Thyroid gland (tissue), 4 donors: ENCODE measurements around the gene ARRDC5.

ENCODE experiments used
- POLR2A ChIP-seq, 2 donors: fragments of 450-650 bp; IDR thresholded peaks; one replicate each; pipeline ENCODE4 v1.6.1; 2017; ENCODE audit warnings: antibody characterized with exemption in 2 of 2, mild to moderate bottlenecking in 2 of 2, moderate library complexity in 1 of 2
- TF ChIP-seq, protein P1 (sequence below), 6 experiments: fragments of 200-600 bp in 3 of 6; fragments of 450-650 bp in 3 of 6; sonication (generic) in 3 of 6; IDR thresholded peaks; one replicate each; pipeline ENCODE4 v1.5.1; 2016 to 2019; ENCODE audit warnings: antibody characterized with exemption in 6 of 6, mild to moderate bottlenecking in 2 of 6, inconsistent platforms in 1 of 6, moderate library complexity in 1 of 6

GRCh38 chr19:4851551-4852290, 51.0 kb downstream of the ARRDC5 start:
- TF ChIP-seq, protein P1, sequence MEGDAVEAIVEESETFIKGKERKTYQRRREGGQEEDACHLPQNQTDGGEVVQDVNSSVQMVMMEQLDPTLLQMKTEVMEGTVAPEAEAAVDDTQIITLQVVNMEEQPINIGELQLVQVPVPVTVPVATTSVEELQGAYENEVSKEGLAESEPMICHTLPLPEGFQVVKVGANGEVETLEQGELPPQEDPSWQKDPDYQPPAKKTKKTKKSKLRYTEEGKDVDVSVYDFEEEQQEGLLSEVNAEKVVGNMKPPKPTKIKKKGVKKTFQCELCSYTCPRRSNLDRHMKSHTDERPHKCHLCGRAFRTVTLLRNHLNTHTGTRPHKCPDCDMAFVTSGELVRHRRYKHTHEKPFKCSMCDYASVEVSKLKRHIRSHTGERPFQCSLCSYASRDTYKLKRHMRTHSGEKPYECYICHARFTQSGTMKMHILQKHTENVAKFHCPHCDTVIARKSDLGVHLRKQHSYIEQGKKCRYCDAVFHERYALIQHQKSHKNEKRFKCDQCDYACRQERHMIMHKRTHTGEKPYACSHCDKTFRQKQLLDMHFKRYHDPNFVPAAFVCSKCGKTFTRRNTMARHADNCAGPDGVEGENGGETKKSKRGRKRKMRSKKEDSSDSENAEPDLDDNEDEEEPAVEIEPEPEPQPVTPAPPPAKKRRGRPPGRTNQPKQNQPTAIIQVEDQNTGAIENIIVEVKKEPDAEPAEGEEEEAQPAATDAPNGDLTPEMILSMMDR (IDR thresholded peaks at IDR 0.05), result peak in 5 of 6 experiments; percentile 45 to 94 (median 77)
- TF ChIP-seq POLR2A (IDR thresholded peaks at IDR 0.05), result no peak
